Activated CD8-positive, alpha-beta T cell treated with anti-CD3 and anti-CD28 coated beads, Interleukin-2, amount 10 ng/mL, durations not matched to agents 7 days and 5 days (primary cell): Measurements from ENCODE around the gene KDM5A. TPM values are rescaled to one million over a fixed set of nuclear protein-coding genes. Genes with fewer than 3 reads are reported as not detected.
A peak's percentile ranks its signal among the peaks of the same experiment; 100 is the strongest.
"Not testable (repeated sequence)": the region's sequence is repeated elsewhere in the genome, so short reads cannot be mapped to it uniquely, and the experiment has no call there.

Experiments
- ATAC-seq: fragments of 150-1000 bp; cut with Tn5 transposase; one replicate; pipeline ENCODE4 v1.10.0; 2021; ENCODE audit warnings: moderate library complexity
- CTCF ChIA-PET: fragments of 350-600 bp; sonication (Branson Sonifier 250); formaldehyde crosslinking; loops from one replicate; lab custom pipeline; 2021; ENCODE audit warnings: antibody characterized with exemption; lab: Charles Lee
- POLR2A ChIA-PET: fragments of 350-600 bp; sonication (Branson Sonifier 250); formaldehyde crosslinking; loops from one replicate; lab custom pipeline; 2021; ENCODE audit warnings: antibody characterized with exemption; lab: Charles Lee
- DNase-seq: peaks from one replicate; pipeline ENCODE4 v3.0.0-alpha.2; 2020
- H3K27ac Mint-ChIP-seq: one replicate; pipeline ENCODE4 v1.8.0; 2021; ENCODE audit warnings: mild to moderate bottlenecking, mixed read lengths
- H3K27me3 Mint-ChIP-seq: one replicate; pipeline ENCODE4 v1.8.0; 2021; ENCODE audit warnings: low read depth, mixed read lengths
- H3K36me3 Mint-ChIP-seq: one replicate; pipeline ENCODE4 v1.8.0; 2021; ENCODE audit warnings: low read depth, mixed read lengths
- H3K4me1 Mint-ChIP-seq: one replicate; pipeline ENCODE4 v1.8.0; 2021; ENCODE audit warnings: low read depth, mixed read lengths
- H3K4me3 Mint-ChIP-seq: one replicate; pipeline ENCODE4 v1.8.0; 2021; ENCODE audit warnings: mild to moderate bottlenecking, mixed read lengths
- H3K9me3 Mint-ChIP-seq: one replicate; pipeline ENCODE4 v1.8.0; 2022; ENCODE audit warnings: mixed read lengths; ENCODE audit not compliant: insufficient read depth
- total RNA-seq, 2 experiments: library from RNA; stranded (reverse); gene quantifications; one replicate each; pipeline ENCODE4 v1.2.3, GENCODE V29; 2021

KDM5A gene
- total RNA-seq, 2 experiments from 2014 or later, result 81.5 to 87.7 TPM

DNA sequence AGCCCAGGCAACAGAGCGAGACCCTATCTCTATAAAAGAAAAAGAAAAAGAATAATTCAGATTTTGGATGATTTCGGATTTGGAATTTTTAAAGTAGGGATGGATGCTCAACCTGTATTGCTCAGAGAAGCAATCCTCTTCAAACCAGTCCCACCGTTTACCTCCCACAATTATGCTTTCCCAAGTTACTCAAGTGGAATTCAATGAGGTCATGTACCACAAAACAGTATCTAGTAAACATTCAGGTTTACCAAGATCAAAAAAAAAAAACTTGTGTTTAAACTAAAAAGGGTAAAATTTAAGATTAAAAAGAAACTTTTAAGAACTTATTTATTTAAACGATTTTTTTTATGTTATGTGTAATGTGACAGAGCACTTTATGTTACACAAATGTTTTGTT is 2.5 kb downstream of the KDM5A start:
- no peaks in the 10 kb centered on the region for H3K9me3 Mint-ChIP-seq
- H3K4me3 Mint-ChIP-seq, result peak overlapping the region; percentile 89
- POLR2A ChIA-PET, result no interaction called here
- H3K27me3 Mint-ChIP-seq, result no peaks in the 10 kb centered on the region
- DNase-seq (no peak), ATAC-seq (no peak)
- CTCF ChIA-PET, result no interaction called here
- H3K27ac Mint-ChIP-seq, result no peak overlapping the region
- peaks cover 36% of the 10 kb centered on the region for H3K4me1 Mint-ChIP-seq
- peaks cover 50% of the 10 kb centered on the region for H3K36me3 Mint-ChIP-seq

- H3K4me3 Mint-ChIP-seq, CTCF ChIA-PET, ATAC-seq, H3K9me3 Mint-ChIP-seq, H3K27ac Mint-ChIP-seq, H3K27me3 Mint-ChIP-seq, DNase-seq, H3K4me1 Mint-ChIP-seq, POLR2A ChIA-PET: not testable (repeated sequence)
- H3K36me3 Mint-ChIP-seq, result peaks cover 88% of the 10 kb centered on the region
Measured at GRCh38 chr12:370739-371485, 18.2 kb downstream of the KDM5A start.

- Mint-ChIP-seq H3K4me3 (no peak overlapping the region), H3K36me3 (peaks cover 85% of the 10 kb centered on the region), H3K4me1 (no peaks in the 10 kb centered on the region), H3K27ac (no peak overlapping the region), H3K9me3 (peaks cover 4% of the 10 kb centered on the region), H3K27me3 (no peaks in the 10 kb centered on the region)
- ATAC-seq, result no peak
- DNase-seq, result no peak
- POLR2A ChIA-PET, result no interaction called here
- CTCF ChIA-PET, result no interaction called here
Measured at GRCh38 chr12:367972-368371, 21.1 kb downstream of the KDM5A start.

- H3K27me3 Mint-ChIP-seq, result no peaks in the 10 kb centered on the region
- no peaks in the 10 kb centered on the region for H3K4me1 Mint-ChIP-seq
- no peak overlapping the region for H3K27ac Mint-ChIP-seq
- DNase-seq (no peak), ATAC-seq (no peak)
- ChIA-PET CTCF (interaction anchor here (0.6 kb wide), 1 partner anchor 16 kb away, joined by 3 read pairs; no protein-coding TSS in a partner anchor), POLR2A (no interaction called here)
- H3K4me3 Mint-ChIP-seq, result no peak overlapping the region
- H3K36me3 Mint-ChIP-seq, result peaks cover 85% of the 10 kb centered on the region
- H3K9me3 Mint-ChIP-seq, result peaks cover 4% of the 10 kb centered on the region
Measured at GRCh38 chr12:366820-367219, 22.3 kb downstream of the KDM5A start.

DNA sequence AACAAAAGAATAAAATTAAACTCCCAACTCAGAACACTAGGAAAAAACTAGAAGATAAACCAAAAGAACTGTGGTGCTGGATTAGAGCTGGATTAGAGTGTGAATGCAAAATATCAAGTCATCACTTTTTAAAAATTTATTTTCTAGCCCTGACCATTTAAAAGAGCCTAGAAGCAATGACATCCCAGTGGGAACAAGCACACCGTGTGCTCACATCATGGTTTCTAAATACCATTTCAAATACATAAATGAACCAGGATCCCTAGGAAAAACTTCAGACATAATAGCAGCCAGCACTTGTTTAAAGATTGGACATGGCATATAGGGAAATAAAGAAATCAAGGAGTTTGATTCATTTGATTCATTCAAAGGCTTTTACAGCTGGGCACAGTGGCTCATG is 30.0 kb downstream of the KDM5A start:
- H3K27ac Mint-ChIP-seq, result no peak overlapping the region
- ChIA-PET CTCF (no interaction called here), POLR2A (no interaction called here)
- no peak for ATAC-seq
- DNase-seq, result no peak
- no peaks in the 10 kb centered on the region for H3K27me3 Mint-ChIP-seq
- no peak overlapping the region for H3K4me3 Mint-ChIP-seq
- peaks cover 78% of the 10 kb centered on the region for H3K36me3 Mint-ChIP-seq
- H3K4me1 Mint-ChIP-seq, result no peaks in the 10 kb centered on the region
- H3K9me3 Mint-ChIP-seq, result no peaks in the 10 kb centered on the region

DNA sequence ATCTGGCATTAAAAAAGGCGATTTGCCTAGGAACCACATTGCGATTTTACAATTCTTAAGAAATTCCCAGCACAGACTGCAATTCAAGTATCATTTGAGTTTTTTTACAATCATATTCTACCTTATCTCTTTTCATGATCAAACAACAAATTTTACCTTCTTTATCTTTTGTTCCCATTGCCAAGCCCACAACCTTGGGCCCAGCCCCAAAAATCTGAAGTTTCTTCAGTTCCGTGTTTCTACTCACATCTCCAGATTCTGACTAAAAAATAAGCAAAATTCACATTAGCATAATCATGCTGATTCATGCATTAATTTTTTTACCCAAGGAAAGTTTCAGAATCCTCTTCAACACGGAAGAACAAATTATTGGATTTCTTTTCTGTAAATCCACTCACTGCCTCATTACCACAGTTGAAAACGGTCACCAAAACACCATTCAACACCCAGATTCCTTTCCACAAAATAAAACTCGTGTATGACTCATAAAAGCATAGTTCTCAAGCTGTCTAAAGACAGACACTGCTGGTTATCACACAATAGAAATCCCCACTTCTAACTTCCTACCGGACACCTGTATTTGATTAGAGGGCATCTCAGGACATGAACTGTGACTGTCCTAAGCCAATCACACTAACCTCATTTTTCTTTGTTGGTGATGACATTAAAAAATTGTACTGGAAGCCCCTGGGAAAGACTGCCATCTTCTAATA is 32.7 kb downstream of the KDM5A start:
- ATAC-seq, result no peak
- ChIA-PET POLR2A (no interaction called here), CTCF (interaction anchor here (1.2 kb wide), 1 partner anchor 96 kb away, joined by 3 read pairs; no protein-coding TSS in a partner anchor)
- DNase-seq, result no peak
- no peaks in the 10 kb centered on the region for H3K9me3 Mint-ChIP-seq
- H3K36me3 Mint-ChIP-seq, result peaks cover 72% of the 10 kb centered on the region
- no peak overlapping the region for H3K4me3 Mint-ChIP-seq
- no peaks in the 10 kb centered on the region for H3K4me1 Mint-ChIP-seq
- H3K27me3 Mint-ChIP-seq, result no peaks in the 10 kb centered on the region
- H3K27ac Mint-ChIP-seq, result peak overlapping the region; percentile 16

- H3K4me1 Mint-ChIP-seq, H3K27me3 Mint-ChIP-seq, ATAC-seq, H3K27ac Mint-ChIP-seq, CTCF ChIA-PET, POLR2A ChIA-PET, H3K9me3 Mint-ChIP-seq, H3K4me3 Mint-ChIP-seq, DNase-seq: not testable (repeated sequence)
- peaks cover 73% of the 10 kb centered on the region for H3K36me3 Mint-ChIP-seq
Measured at GRCh38 chr12:351197-351596, 37.9 kb downstream of the KDM5A start.

GRCh38 chr12:349625-350024 is 39.5 kb downstream of the KDM5A start:
- H3K36me3 Mint-ChIP-seq, result peaks cover 78% of the 10 kb centered on the region
- H3K27me3 Mint-ChIP-seq, H3K9me3 Mint-ChIP-seq, H3K4me3 Mint-ChIP-seq, POLR2A ChIA-PET, ATAC-seq, H3K27ac Mint-ChIP-seq, CTCF ChIA-PET, DNase-seq, H3K4me1 Mint-ChIP-seq: not testable (repeated sequence)

GRCh38 chr12:343036-343435 is 46.1 kb downstream of the KDM5A start:
- H3K36me3 Mint-ChIP-seq, result peaks cover 86% of the 10 kb centered on the region
- not testable (repeated sequence) for H3K4me3 Mint-ChIP-seq, H3K27ac Mint-ChIP-seq

GRCh38 chr12:337039-337438 is 52.1 kb downstream of the KDM5A start:
- Mint-ChIP-seq H3K27me3 (no peaks in the 10 kb centered on the region), H3K4me3 (no peak overlapping the region), H3K9me3 (no peaks in the 10 kb centered on the region), H3K27ac (no peak overlapping the region), H3K36me3 (peaks cover 63% of the 10 kb centered on the region), H3K4me1 (no peaks in the 10 kb centered on the region)
- ATAC-seq (no peak), DNase-seq (no peak)
- ChIA-PET CTCF (no interaction called here), POLR2A (no interaction called here)

More at GRCh38 chr12:343036-343435, 46.1 kb downstream of the KDM5A start:
- ATAC-seq, DNase-seq, H3K27me3 Mint-ChIP-seq, H3K9me3 Mint-ChIP-seq, POLR2A ChIA-PET, CTCF ChIA-PET: not testable (repeated sequence)
- H3K4me1 Mint-ChIP-seq, result peaks cover 12% of the 10 kb centered on the region

DNA sequence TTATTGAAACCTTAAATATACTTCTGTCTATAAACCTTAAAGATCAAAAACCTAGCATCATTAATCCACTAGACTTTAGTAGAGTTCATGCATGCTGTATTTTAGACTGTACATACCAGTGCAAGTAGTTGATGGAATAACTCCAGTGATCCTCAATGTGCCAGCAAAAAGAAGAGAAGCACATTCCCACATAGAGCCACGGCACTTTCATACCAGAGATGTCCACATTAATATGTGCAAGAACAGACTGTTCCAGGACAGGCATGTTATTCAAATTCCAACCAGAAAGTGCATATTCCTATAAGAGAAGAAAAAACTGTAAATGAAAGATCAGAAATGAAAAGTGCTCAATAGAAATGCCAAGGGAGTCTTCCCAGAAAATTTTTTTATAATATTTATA is 55.0 kb downstream of the KDM5A start:
- H3K4me3 Mint-ChIP-seq, result no peak overlapping the region
- ChIA-PET POLR2A (no interaction called here), CTCF (no interaction called here)
- H3K9me3 Mint-ChIP-seq, result no peaks in the 10 kb centered on the region
- DNase-seq (no peak), ATAC-seq (no peak)
- no peaks in the 10 kb centered on the region for H3K4me1 Mint-ChIP-seq
- H3K27me3 Mint-ChIP-seq, result no peaks in the 10 kb centered on the region
- H3K36me3 Mint-ChIP-seq, result peaks cover 55% of the 10 kb centered on the region
- H3K27ac Mint-ChIP-seq, result no peak overlapping the region

GRCh38 chr12:332581-333205 is 56.4 kb downstream of the KDM5A start:
- CTCF ChIA-PET, result interaction anchor here (1.8 kb wide), 1 partner anchor 14 kb away, joined by 4 read pairs; no protein-coding TSS in a partner anchor
- no peak for ATAC-seq
- H3K27ac Mint-ChIP-seq, result no peak overlapping the region

More at GRCh38 chr12:332581-333205, 56.4 kb downstream of the KDM5A start:
- Mint-ChIP-seq H3K27me3 (no peaks in the 10 kb centered on the region), H3K36me3 (peaks cover 57% of the 10 kb centered on the region), H3K4me1 (no peaks in the 10 kb centered on the region), H3K4me3 (no peak overlapping the region), H3K9me3 (no peaks in the 10 kb centered on the region)
- DNase-seq, result no peak
- POLR2A ChIA-PET, result no interaction called here
